H1 (cell line): ENCODE results near the gene CDC25C. TPM values are rescaled to one million over a fixed set of nuclear protein-coding genes. Genes with fewer than 3 reads are reported as not detected.

Experiments
- CTCF ChIA-PET: fragments of 300-600 bp; sonication (Branson Sonifier 250); formaldehyde crosslinking; loops from one replicate; lab custom pipeline; 2021; ENCODE audit not compliant: partially characterized antibody; lab: Charles Lee
- POLR2A ChIA-PET: fragments of 300-600 bp; sonication (Branson Sonifier 250); formaldehyde crosslinking; loops from one replicate; lab custom pipeline; 2021; ENCODE audit warnings: inconsistent platforms; ENCODE audit not compliant: partially characterized antibody; lab: Charles Lee
- DNase-seq, 2 experiments: peaks; one replicate each; pipeline versions ENCODE4 v3.0.0 to v3.0.0-alpha.2; 2010 to 2022; ENCODE audit warnings: low spot score in 2 of 2, low read depth in 1 of 2, mixed read lengths in 1 of 2
- FAIRE-seq: peaks from 2 replicates; lab custom pipeline; 2011; peaks lifted over from hg19 to GRCh38; lab: Jason Lieb, UNC
- H2AFZ ChIP-seq: 2 replicates; pipeline ENCODE4 v1.8.1; 2012; ENCODE audit warnings: low read length, inconsistent platforms
- H2AK5ac ChIP-seq: 2 replicates; pipeline ENCODE4 v1.6.1; 2013; ENCODE audit warnings: low read depth, low read length
- H2BK120ac ChIP-seq: replicated peaks from 2 replicates; pipeline ENCODE3; 2013; ENCODE audit warnings: low read depth, low read length, inconsistent platforms
- H2BK12ac ChIP-seq: 2 replicates; pipeline ENCODE4 v1.6.1; 2013; ENCODE audit warnings: low read depth, low read length
- H2BK15ac ChIP-seq: 2 replicates; pipeline ENCODE4 v1.6.1; 2013; ENCODE audit warnings: low read length
- H2BK20ac ChIP-seq: 2 replicates; pipeline ENCODE4 v1.6.1; 2013; ENCODE audit warnings: low read length
- H2BK5ac ChIP-seq: 2 replicates; pipeline ENCODE4 v1.6.1; 2013; ENCODE audit warnings: low read depth, low read length
- H3K14ac ChIP-seq: 2 replicates; pipeline ENCODE4 v1.6.1; 2013; ENCODE audit warnings: inconsistent platforms; ENCODE audit not compliant: insufficient read length
- H3K18ac ChIP-seq: 2 replicates; pipeline ENCODE4 v1.6.1; 2013; ENCODE audit warnings: low read length; ENCODE audit errors: extremely low read depth
- H3K23ac ChIP-seq: 2 replicates; pipeline ENCODE4 v1.6.1; 2013; ENCODE audit warnings: inconsistent platforms; ENCODE audit not compliant: insufficient read length
- H3K23me2 ChIP-seq: 2 replicates; pipeline ENCODE4 v1.6.1; 2013; ENCODE audit warnings: low read depth, low read length
- H3K27ac ChIP-seq: 2 replicates; pipeline ENCODE4 v1.6.1; 2011; ENCODE audit warnings: low read depth, low read length, inconsistent platforms
- H3K27me3 ChIP-seq, 4 experiments: replicated peaks in 1 of 4; 1 replicate in 1 of 4; 2 replicates in 3 of 4; pipeline versions ENCODE4 v1.6.1 to v1.8.1; 2011 to 2013; ENCODE audit warnings: low read length in 3 of 4, mild to moderate bottlenecking in 3 of 4, inconsistent platforms in 2 of 4, mixed read lengths in 2 of 4, moderate library complexity in 1 of 4; ENCODE audit not compliant: control insufficient read depth in 3 of 4, insufficient read depth in 3 of 4; ENCODE audit errors: extremely low read depth in 1 of 4
- H3K36me3 ChIP-seq, 4 experiments: 2 replicates each; pipeline versions ENCODE4 v1.6.1 to v1.8.1; 2011 to 2013; ENCODE audit warnings: mild to moderate bottlenecking in 4 of 4, low read length in 3 of 4, moderate library complexity in 2 of 4, control low read depth in 1 of 4, inconsistent platforms in 1 of 4; ENCODE audit not compliant: insufficient read depth in 4 of 4, control insufficient read depth in 2 of 4
- H3K4ac ChIP-seq: replicated peaks from 2 replicates; pipeline ENCODE3; 2013; ENCODE audit warnings: low read length, low read depth, mixed read lengths, inconsistent platforms; ENCODE audit not compliant: insufficient read length
- H3K4me1 ChIP-seq, 4 experiments: replicated peaks in 1 of 4; 1 replicate in 1 of 4; 2 replicates in 3 of 4; pipeline versions ENCODE4 v1.6.1 to v1.8.1; 2011 to 2013; ENCODE audit warnings: low read length in 3 of 4, inconsistent platforms in 2 of 4, mixed read lengths in 1 of 4; ENCODE audit not compliant: insufficient read depth in 4 of 4, control insufficient read depth in 3 of 4
- H3K4me2 ChIP-seq, 2 experiments: 2 replicates each; pipeline versions ENCODE4 v1.6.1 to v1.8.1; 2011 to 2013; ENCODE audit warnings: low read depth in 2 of 2, low read length in 2 of 2, control low read depth in 1 of 2, inconsistent platforms in 1 of 2, mild to moderate bottlenecking in 1 of 2; ENCODE audit not compliant: insufficient read depth in 1 of 2
- H3K4me3 ChIP-seq, 4 experiments: fragments of 200-600, 300-600 bp in 1 of 4; sonication (generic), shearing (Covaris generic), sonication (Bioruptor Twin) in 1 of 4; 2 replicates each; pipeline versions ENCODE4 v1.5.1 to v1.8.1; 2011 to 2016; ENCODE audit warnings: low read length in 4 of 4, low read depth in 3 of 4, control low read depth in 2 of 4, inconsistent platforms in 2 of 4, mild to moderate bottlenecking in 2 of 4, mixed read lengths in 1 of 4, moderate library complexity in 1 of 4; ENCODE audit not compliant: insufficient read depth in 2 of 4; ENCODE audit errors: extremely low read depth in 1 of 4
- H3K56ac ChIP-seq: replicated peaks from 2 replicates; pipeline ENCODE3; 2013; ENCODE audit warnings: low read depth, mild to moderate bottlenecking, mixed read lengths, low read length, inconsistent platforms; ENCODE audit not compliant: insufficient read length
- H3K79me1 ChIP-seq: 2 replicates; pipeline ENCODE4 v1.6.1; 2013; ENCODE audit warnings: low read depth, low read length, control low read depth
- H3K79me2 ChIP-seq, 2 experiments: 2 replicates each; pipeline versions ENCODE4 v1.6.1 to v1.8.1; 2012 to 2013; ENCODE audit warnings: low read length in 2 of 2, mild to moderate bottlenecking in 2 of 2, inconsistent platforms in 1 of 2; ENCODE audit not compliant: insufficient read depth in 2 of 2, control insufficient read depth in 1 of 2
- H3K9ac ChIP-seq, 4 experiments: replicated peaks in 1 of 4; 1 replicate in 1 of 4; 2 replicates in 3 of 4; pipeline versions ENCODE4 v1.6.1 to v1.8.1; 2011 to 2013; ENCODE audit warnings: low read depth in 3 of 4, low read length in 3 of 4, control low read depth in 2 of 4, mild to moderate bottlenecking in 2 of 4, moderate library complexity in 2 of 4, inconsistent platforms in 1 of 4; ENCODE audit errors: extremely low read depth in 1 of 4
- H3K9me3 ChIP-seq, 2 experiments: 2 replicates each; pipeline versions ENCODE4 v1.6.1 to v1.8.1; 2012 to 2013; ENCODE audit warnings: mild to moderate bottlenecking in 2 of 2, moderate library complexity in 2 of 2, control low read depth in 1 of 2, inconsistent platforms in 1 of 2, low read depth in 1 of 2, low read length in 1 of 2, mixed read lengths in 1 of 2; ENCODE audit not compliant: insufficient read depth in 2 of 2
- H4K20me1 ChIP-seq, 2 experiments: replicated peaks in 1 of 2; 2 replicates each; pipeline versions ENCODE3 to v1.8.1; 2011 to 2013; ENCODE audit warnings: inconsistent platforms in 2 of 2, low read length in 2 of 2, mild to moderate bottlenecking in 1 of 2; ENCODE audit not compliant: insufficient read depth in 2 of 2, control insufficient read depth in 1 of 2
- H4K5ac ChIP-seq: 2 replicates; pipeline ENCODE4 v1.6.1; 2013; ENCODE audit warnings: low read length, low read depth, mixed read lengths, inconsistent platforms; ENCODE audit not compliant: insufficient read length
- H4K8ac ChIP-seq: 2 replicates; pipeline ENCODE4 v1.8.0; 2013; ENCODE audit warnings: mild to moderate bottlenecking, moderate library complexity, low read length, inconsistent platforms; ENCODE audit not compliant: insufficient read depth; ENCODE audit errors: extremely low read depth
- H4K91ac ChIP-seq: replicated peaks from 2 replicates; pipeline ENCODE3; 2013; ENCODE audit warnings: low read length, mixed read lengths, inconsistent platforms; ENCODE audit not compliant: insufficient read length
- GABPA ChIP-seq: IDR thresholded peaks from 2 replicates; pipeline ENCODE4 v1.6.1; 2011; ENCODE audit warnings: mild to moderate bottlenecking, low read length, moderate library complexity, borderline replicate concordance; ENCODE audit not compliant: insufficient read depth
- JUN ChIP-seq: IDR thresholded peaks from 2 replicates; pipeline ENCODE4 v1.6.1; 2011; ENCODE audit warnings: low read depth, mild to moderate bottlenecking, improper control_type of control experiment, low read length
- WGBS, 2 experiments: shearing (Covaris generic) in 1 of 2; methylation state at CpG; one replicate each; pipeline versions ENCODE4 v1.1.6 to v1.1.7; 2013 to 2015; ENCODE audit warnings: low lambda C conversion rate in 2 of 2, mixed read lengths in 2 of 2, inconsistent platforms in 1 of 2, low coverage in 1 of 2, missing lambda C conversion rate in 1 of 2; ENCODE audit not compliant: insufficient replicate concordance in 2 of 2, insufficient coverage in 1 of 2, insufficient read length in 1 of 2; ENCODE audit errors: extremely low coverage in 1 of 2, missing lambda C conversion rate in 1 of 2; 5-methylcytosine and 5-hydroxymethylcytosine counted together
- polyA plus RNA-seq, 7 experiments: library from polyadenylated mRNA; depleted of rRNA in 3 of 7; stranded (reverse) in 5 of 7; unstranded in 2 of 7; fragments of >200 nt in 5 of 7; fragments of 200-250 nt in 2 of 7; gene quantifications; 1 replicate in 5 of 7; 2 replicates in 1 of 7; 4 replicates in 1 of 7; pipeline versions ENCODE4 v1.2.1 to v1.2.3, GENCODE V29; 2011 to 2013; ENCODE audit warnings: missing spikeins in 2 of 7, mixed read lengths in 2 of 7
- total RNA-seq: library from RNA; stranded (reverse); fragmentation: NEBNext Ultra II Directional; extraction: Animal tissue kit (Norgen Biotek cat#: 25700); gene quantifications from 2 replicates; pipeline ENCODE4 v1.2.1, GENCODE V29; 2021

The CDC25C gene
- total and polyA plus RNA-seq, 2 of the 8 experiments (the other 6 are each of a cell fraction or from before 2014, with no cell fraction given): 18.4 to 20.8 TPM

DNA sequence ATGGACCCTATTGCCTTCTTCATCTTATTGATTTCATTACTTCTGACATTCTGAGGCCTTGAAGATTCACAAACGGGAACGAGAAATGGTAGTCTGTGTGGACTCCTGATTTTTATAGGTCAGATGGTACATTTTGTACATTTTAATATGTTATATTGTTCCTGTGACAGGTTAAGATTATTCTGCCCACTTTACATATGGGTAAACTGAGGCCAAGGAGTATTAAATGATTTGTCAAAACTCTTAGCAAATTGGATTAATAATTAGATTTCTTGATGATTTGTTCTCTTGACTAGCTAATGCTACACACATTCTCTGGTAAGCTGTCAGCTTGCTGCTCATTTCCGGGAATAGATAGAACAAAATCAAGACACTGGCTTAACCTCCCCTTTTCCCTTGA, 8.4 kb upstream of the CDC25C start:
- Histone ChIP-seq H3K4me1 (peaks cover 0 to 5% (median 2%) of the 10 kb centered on the region in 4 experiments; a peak in 4 of 7 replicates), H3K4me3 (peak overlapping the region in 1 of 4 experiments; percentile 91; a peak in 2 of 8 replicates), H3K9me3 (no peaks in the 10 kb centered on the region), H2BK20ac (no peak overlapping the region), H3K36me3 (peaks cover 10 to 37% (median 28%) of the 10 kb centered on the region in 4 experiments), H2AFZ (no peak overlapping the region), H3K23ac (no peak overlapping the region)
- 87% methylated on average over 3 of the region's 3 CpGs; no CpG with 5 or more reads in 1 of the 2 experiments for WGBS, 2 experiments
- TF ChIP-seq JUN: no peak
- no peak for TF ChIP-seq GABPA
- TF ChIP-seq, all 59 proteins: peak for 0
- Histone ChIP-seq H3K27me3 (no peaks in the 10 kb centered on the region), H4K5ac (no peak overlapping the region), H4K20me1 (peaks cover 2 to 3% of the 10 kb centered on the region in 2 experiments), H2AK5ac (no peak overlapping the region), H2BK12ac (no peak overlapping the region), H2BK15ac (no peak overlapping the region), H4K8ac (no peak overlapping the region), H3K4ac (no peak overlapping the region), H2BK120ac (no peak overlapping the region), H3K56ac (no peak overlapping the region), H3K4me2 (peak overlapping the region; percentile 98), H3K14ac (no peak overlapping the region), H3K23me2 (peaks cover 8% of the 10 kb centered on the region; the same call in 1 of the 2 replicates), H3K9ac (no peak overlapping the region), H4K91ac (no peak overlapping the region), H3K79me1 (peaks cover 20% of the 10 kb centered on the region), H3K79me2 (peaks cover 10 to 39% of the 10 kb centered on the region in 2 experiments), H2BK5ac (no peak overlapping the region), H3K27ac (no peak overlapping the region), H3K18ac (no peak overlapping the region)
- ChIA-PET CTCF (interaction anchor here (1.3 to 13.6 kb wide), 2 partner anchors 9 to 10 kb away, joined by 4 to 196 read pairs; partner anchors contain the start of gene KDM3B), POLR2A (interaction anchor here (0.5 to 8.2 kb wide), 12 partner anchors 8 to 221 kb away, joined by 3 to 254 read pairs (median 6); partner anchors contain the start of genes BRD8, CDC25C, EGR1 and ETF1)
- DNase-seq (no peak), FAIRE-seq (no peak)
